ENCODE measurements around the gene TTF2.

- TF ChIP-seq CTCF (IDR thresholded peaks at IDR 0.05) (no peak), EP300 (IDR thresholded peaks at IDR 0.05) (no peak)
Observed at GRCh38 chr1:117104986-117105385, 44.9 kb downstream of the TTF2 start.

All from ovary (tissue), 3 donors.